ENCODE results near the gene NANOS2. TPM values are rescaled to one million over a fixed set of nuclear protein-coding genes. Genes with fewer than 3 reads are reported as not detected.

The NANOS2 gene
- total RNA-seq, 1 donor from 2014 or later = not detected

- Histone ChIP-seq H3K9me3 (no peaks in the 10 kb centered on the region), H3K4me1 (peaks cover 0 to 3% of the 10 kb centered on the region in 2 donors), H3K4me3 (no peak overlapping the region), H3K27ac (no peak overlapping the region), H3K36me3 (no peaks in the 10 kb centered on the region), H3K27me3 (no peaks in the 10 kb centered on the region)
- TF ChIP-seq, protein P1, sequence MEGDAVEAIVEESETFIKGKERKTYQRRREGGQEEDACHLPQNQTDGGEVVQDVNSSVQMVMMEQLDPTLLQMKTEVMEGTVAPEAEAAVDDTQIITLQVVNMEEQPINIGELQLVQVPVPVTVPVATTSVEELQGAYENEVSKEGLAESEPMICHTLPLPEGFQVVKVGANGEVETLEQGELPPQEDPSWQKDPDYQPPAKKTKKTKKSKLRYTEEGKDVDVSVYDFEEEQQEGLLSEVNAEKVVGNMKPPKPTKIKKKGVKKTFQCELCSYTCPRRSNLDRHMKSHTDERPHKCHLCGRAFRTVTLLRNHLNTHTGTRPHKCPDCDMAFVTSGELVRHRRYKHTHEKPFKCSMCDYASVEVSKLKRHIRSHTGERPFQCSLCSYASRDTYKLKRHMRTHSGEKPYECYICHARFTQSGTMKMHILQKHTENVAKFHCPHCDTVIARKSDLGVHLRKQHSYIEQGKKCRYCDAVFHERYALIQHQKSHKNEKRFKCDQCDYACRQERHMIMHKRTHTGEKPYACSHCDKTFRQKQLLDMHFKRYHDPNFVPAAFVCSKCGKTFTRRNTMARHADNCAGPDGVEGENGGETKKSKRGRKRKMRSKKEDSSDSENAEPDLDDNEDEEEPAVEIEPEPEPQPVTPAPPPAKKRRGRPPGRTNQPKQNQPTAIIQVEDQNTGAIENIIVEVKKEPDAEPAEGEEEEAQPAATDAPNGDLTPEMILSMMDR (IDR thresholded peaks at IDR 0.05) = peak in 1 of 3 experiments; percentile 8
- intact Hi-C loops (cut with DNase I) = loop anchor here (1.0 to 2.0 kb wide), 2 partner anchors 25 to 65 kb away; partner anchors contain the start of genes MYPOP and SYMPK
- DNase-seq (ENCODE audit: low spot score in 2 of 2) = peak; percentile 34 to 91
Measured at GRCh38 chr19:45927565-45928261, 13.1 kb upstream of the NANOS2 start.

- Histone ChIP-seq H3K4me3 (no peak overlapping the region), H3K27ac (no peak overlapping the region), H3K4me1 (peaks cover 0 to 3% of the 10 kb centered on the region in 2 donors), H3K9me3 (no peaks in the 10 kb centered on the region), H3K27me3 (no peaks in the 10 kb centered on the region), H3K36me3 (no peaks in the 10 kb centered on the region)
- intact Hi-C loops (cut with DNase I) = no loop called here
- no peak for DNase-seq (ENCODE audit: low spot score in 2 of 2)
- TF ChIP-seq, protein P1 (IDR thresholded peaks at IDR 0.05) = no peak
Measured at GRCh38 chr19:45924891-45925447, 10.4 kb upstream of the NANOS2 start.

DNA sequence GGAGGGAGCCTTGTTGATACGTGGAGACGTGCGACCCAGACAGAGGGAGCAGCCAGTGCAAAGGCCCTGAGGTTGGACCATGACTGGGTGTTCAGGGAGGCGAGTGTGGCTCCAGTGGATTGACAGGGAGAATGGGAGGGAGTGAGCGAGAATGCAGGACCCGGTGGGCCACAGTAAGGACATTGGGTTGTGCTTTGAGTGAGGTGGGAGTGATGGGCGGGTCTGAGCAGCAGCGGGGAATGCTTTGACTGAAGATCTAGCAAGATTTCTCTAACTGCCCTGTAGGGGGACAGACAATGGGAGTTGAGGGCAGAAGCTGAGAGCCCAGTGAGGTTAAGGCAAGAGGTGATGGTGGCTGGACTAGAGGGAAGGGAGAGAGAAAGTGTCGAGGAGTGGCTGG is 7.7 kb upstream of the NANOS2 start:
- no peak for DNase-seq (ENCODE audit: low spot score in 2 of 2)
- no peaks in the 10 kb centered on the region for H3K9me3 ChIP-seq
- TF ChIP-seq, protein P1 (IDR thresholded peaks at IDR 0.05) = no peak
- H3K27ac ChIP-seq = no peak overlapping the region
- no peaks in the 10 kb centered on the region for H3K4me1 ChIP-seq
- intact Hi-C loops (cut with DNase I) = no loop called here
- H3K27me3 ChIP-seq = no peaks in the 10 kb centered on the region
- no peaks in the 10 kb centered on the region for H3K36me3 ChIP-seq
- no peak overlapping the region for H3K4me3 ChIP-seq

GRCh38 chr19:45920458-45920857 is 5.9 kb upstream of the NANOS2 start:
- Histone ChIP-seq H3K27ac (no peak overlapping the region), H3K27me3 (no peaks in the 10 kb centered on the region), H3K9me3 (no peaks in the 10 kb centered on the region), H3K4me1 (no peaks in the 10 kb centered on the region), H3K4me3 (no peak overlapping the region), H3K36me3 (no peaks in the 10 kb centered on the region)
- intact Hi-C loops (cut with DNase I) = no loop called here
- no peak for DNase-seq (ENCODE audit: low spot score in 2 of 2)
- TF ChIP-seq, protein P1 (IDR thresholded peaks at IDR 0.05) = no peak

DNA sequence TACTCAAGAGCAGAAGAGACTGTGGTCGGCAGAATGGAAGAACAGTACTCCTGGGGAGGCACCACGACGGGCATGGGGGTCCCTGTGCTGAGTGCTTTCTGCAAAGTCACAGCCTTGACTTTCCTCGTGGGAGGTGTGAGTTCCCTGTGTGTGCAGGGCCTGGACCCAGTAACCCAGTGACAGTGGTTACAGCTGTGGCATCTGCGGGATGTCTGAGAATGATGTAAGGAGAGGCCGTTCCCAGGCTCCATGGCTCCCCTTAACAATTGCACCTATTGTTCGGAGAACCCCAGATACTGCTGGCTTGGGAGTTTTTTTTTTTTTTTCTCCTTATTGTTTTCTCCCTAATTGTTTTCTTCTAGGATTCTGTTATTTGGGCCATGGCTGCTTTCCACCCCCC is 5.1 kb upstream of the NANOS2 start:
- H3K9me3 ChIP-seq = no peaks in the 10 kb centered on the region
- TF ChIP-seq, protein P1 (IDR thresholded peaks at IDR 0.05) = no peak
- no peaks in the 10 kb centered on the region for H3K4me1 ChIP-seq
- no peak overlapping the region for H3K27ac ChIP-seq
- H3K27me3 ChIP-seq = no peaks in the 10 kb centered on the region
- intact Hi-C loops (cut with DNase I) = no loop called here
- no peaks in the 10 kb centered on the region for H3K36me3 ChIP-seq
- H3K4me3 ChIP-seq = no peak overlapping the region
- DNase-seq (ENCODE audit: low spot score in 2 of 2) = no peak

Measured in ascending aorta (tissue), 2 donors.